Right ventricle myocardium inferior (tissue), 1 donor: Measurements from ENCODE around the gene JOSD1. TPM values are rescaled to one million over a fixed set of nuclear protein-coding genes. Genes with fewer than 3 reads are reported as not detected.

Experiments used
- ATAC-seq: fragments of 200-7000 bp; cut with Tn5 transposase; one replicate; pipeline ENCODE4 v1.9.1; 2020; ENCODE audit warnings: mild to moderate bottlenecking, moderate library complexity
- DNase-seq: peaks from one replicate; pipeline ENCODE4 v3.0.0; 2021; ENCODE audit errors: missing footprints
- intact Hi-C: fragments of 100-400 bp; cut with DNase I; formaldehyde crosslinking; loops from one replicate; pipeline ENCODE4 v1.11.0; 2022
- total RNA-seq: library from RNA; stranded (reverse); fragmentation: NEBNext Ultra II Directional; extraction: Animal tissue kit (Norgen Biotek cat#: 25700); gene quantifications from one replicate; pipeline ENCODE4 v1.2.1, GENCODE V29; 2021
- donor health status: DM: no; HTN: yes; CAD: no; lungs with severe emphysema.

The JOSD1 gene
- total RNA-seq, 1 donor from 2014 or later, result 17.5 TPM

- DNase-seq (no peak), ATAC-seq (no peak)
- intact Hi-C loops, result no loop called here
Measured at GRCh38 chr22:38699143-38699542, 1.6 kb downstream of the JOSD1 start.

DNA sequence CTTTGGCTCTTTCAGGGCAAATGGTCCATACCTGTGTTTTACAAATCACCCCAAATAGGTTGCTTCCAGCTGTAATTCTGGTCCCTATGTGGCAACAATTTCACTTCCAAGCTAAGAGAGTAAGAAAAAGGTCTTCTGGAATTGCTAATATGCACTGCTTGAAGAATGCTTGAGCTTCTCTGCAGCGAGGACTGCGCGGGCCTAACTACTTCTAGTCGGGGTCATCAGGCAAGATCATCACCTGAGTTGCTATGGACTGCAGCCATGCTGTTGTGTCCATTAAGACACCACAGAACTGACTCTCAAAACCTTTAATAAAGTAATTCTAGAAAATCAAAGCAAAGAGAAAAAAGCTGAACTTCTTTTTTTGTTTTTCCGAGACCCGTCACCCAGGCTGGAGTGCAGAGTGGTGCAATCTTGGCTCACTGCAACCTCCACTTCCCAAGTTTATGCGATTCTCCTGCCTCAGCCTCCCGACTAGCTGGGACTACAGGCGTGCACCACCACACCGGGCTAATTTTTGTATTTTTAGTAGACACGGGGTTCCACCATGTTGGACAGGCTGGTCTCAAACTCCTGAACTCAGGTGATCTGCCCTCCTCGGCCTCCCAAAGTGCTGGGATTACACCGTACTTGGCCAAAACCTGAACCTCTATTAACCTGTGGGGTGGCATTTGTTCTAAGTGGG, 2.2 kb downstream of the JOSD1 start:
- DNase-seq, result no peak
- intact Hi-C loops, result no loop called here
- ATAC-seq, result no peak

- intact Hi-C loops, result no loop called here
- no peak for DNase-seq
- ATAC-seq, result no peak
Measured at GRCh38 chr22:38697425-38698089, 3.2 kb downstream of the JOSD1 start.

GRCh38 chr22:38696606-38697424, 3.9 kb downstream of the JOSD1 start:
- ATAC-seq (no peak), DNase-seq (no peak)
- intact Hi-C loops, result no loop called here

DNA sequence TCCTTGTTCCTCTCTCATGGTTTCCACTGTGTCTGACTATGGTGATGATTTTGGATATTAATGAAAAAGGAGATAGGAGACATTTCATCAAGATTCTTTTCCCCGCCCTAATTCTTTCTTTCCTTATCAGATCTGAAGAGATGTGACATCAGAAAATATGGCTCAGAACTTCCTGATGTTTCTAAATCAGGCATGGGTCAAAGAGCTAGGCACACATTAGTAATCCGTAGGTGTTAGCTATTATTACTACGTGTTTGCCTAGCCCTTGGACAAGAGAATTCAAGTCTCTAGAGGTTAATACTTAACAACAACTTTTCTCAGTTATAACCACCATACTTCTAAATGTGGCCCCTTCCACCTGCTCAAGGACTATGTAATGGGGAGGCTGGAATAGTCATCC, 5.8 kb downstream of the JOSD1 start:
- no peak for DNase-seq
- intact Hi-C loops, result no loop called here
- no peak for ATAC-seq

- intact Hi-C loops, result no loop called here
- no peak for ATAC-seq
- no peak for DNase-seq
Measured at GRCh38 chr22:38694049-38694448, 6.7 kb downstream of the JOSD1 start.

GRCh38 chr22:38689651-38690050, 11.1 kb downstream of the JOSD1 start:
- DNase-seq (no peak), ATAC-seq (no peak)
- intact Hi-C loops, result no loop called here

DNA sequence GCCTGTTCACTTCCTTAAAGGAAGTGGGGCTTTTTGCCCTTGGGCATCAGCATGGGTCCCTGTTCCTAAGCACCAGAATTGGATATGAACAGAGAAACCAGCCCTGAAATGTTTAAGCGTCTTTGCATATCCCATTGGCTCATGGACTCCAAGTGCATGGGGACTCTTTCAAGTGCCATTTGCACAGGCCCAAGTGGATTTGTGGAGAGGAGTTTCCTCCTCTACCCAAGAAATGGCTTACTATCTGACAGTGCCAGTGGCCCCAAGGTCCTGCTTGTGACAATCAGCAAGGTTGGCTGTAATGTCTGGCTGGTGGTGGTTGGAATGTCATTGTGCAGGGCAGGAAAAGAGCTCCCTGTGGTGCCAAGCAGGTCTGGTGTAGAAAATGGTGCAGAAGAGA, 15.0 kb downstream of the JOSD1 start:
- intact Hi-C loops, result no loop called here
- DNase-seq (no peak), ATAC-seq (no peak)

DNA sequence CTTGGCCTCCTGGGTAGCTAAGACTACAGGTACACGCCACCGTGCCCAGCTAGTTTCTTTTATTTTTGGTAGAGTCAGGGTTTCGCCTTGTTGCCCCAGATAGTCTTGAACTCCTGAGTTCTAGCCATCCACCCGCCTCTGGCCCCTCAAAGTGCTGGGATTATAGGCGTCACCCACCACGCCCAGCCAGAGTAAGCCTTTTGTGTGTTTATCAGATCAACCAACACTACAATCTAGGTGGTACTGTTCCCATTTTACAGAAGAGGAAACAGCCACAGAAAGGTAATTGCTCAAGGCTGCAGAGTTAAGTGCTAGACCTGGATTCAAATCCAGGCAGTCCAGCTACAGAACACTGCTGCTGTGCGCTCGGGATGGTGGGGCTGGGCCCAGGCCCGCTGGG, 15.8 kb downstream of the JOSD1 start:
- no peak for ATAC-seq
- intact Hi-C loops, result no loop called here
- DNase-seq, result no peak

DNA sequence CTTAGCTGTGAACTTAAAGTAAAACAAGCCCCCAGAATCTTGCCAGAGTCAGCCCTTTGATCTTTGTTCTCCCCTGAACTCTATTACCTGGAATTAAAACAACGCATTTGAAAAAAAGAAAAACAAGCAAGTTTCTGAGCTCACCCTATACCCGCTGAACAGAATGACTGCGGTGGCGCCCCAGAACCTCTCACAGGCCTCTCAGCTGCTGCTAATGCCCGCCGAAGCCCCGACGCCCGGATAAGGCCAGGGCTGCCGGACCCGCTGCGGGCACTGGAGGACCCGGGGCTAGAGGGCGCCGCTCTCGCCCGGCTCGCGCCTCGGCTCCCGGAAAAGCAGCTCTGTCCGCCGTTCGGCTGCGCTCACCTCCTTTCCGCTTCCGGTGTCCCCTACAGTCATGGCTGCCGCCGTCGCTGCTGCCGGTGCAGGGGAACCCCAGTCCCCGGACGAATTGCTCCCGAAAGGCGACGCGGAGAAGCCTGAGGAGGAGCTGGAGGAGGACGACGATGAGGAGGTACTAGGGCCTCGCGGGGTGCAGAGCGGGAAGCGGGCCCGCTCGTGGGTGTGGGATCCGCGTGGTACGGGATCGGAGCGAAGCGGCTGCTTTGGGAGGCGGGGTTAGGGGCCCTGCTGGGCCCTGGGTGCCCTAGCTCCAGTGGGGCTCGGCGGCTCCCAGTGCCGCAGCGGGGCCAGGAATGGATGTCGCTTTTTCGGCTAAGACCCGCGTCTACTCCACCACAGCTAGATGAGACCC, 19.0 kb downstream of the JOSD1 start, which contains the start of gene TOMM22:
Gene TOMM22, plus strand, starts transcription at position 376 of the 754 bp plus-strand sequence. Its CDS starts 22 bp downstream, at position 398.
- intact Hi-C loops, result no loop called here
- peak; percentile 95 for DNase-seq
- peak; percentile 99 for ATAC-seq

- no peak for DNase-seq
- no peak for ATAC-seq
- intact Hi-C loops, result no loop called here
Measured at GRCh38 chr22:38675833-38676232, 24.9 kb downstream of the JOSD1 start.

DNA sequence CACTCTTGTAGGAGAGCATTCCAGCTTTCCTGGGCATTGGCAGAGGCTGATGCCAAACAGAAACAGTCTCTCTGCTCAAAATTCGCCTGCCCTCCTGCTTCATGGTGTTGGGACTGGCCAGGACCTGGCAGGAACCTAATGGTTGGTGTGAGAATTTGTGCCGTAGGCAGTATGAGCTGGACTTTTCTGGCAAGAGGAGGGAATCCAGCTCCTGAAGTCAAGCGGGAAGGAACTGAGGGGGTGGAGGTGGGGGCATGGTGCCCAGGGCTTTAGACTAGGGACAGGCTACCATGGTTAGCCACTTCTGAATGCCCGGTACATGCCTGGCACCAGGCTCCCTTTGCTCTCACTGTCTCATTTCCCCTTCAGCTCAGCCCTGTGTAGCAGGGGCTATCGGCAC, 25.9 kb downstream of the JOSD1 start:
- intact Hi-C loops, result no loop called here
- no peak for DNase-seq
- no peak for ATAC-seq

GRCh38 chr22:38657045-38657909, 43.5 kb downstream of the JOSD1 start:
- DNase-seq, result no peak
- ATAC-seq, result no peak
- intact Hi-C loops, result no loop called here

- peak; percentile 95 for ATAC-seq
- intact Hi-C loops, result no loop called here
- peak; percentile 96 for DNase-seq
Measured at GRCh38 chr22:38656256-38657044, 44.3 kb downstream of the JOSD1 start, which contains the start of the genes CBY1 and FAM227A. CBY1 (plus strand) TSS chr22:38656638; CDS start chr22:38668055, 11,417 bp downstream. FAM227A (minus strand) TSS chr22:38656392; CDS start chr22:38650168, 6,224 bp downstream.

DNA sequence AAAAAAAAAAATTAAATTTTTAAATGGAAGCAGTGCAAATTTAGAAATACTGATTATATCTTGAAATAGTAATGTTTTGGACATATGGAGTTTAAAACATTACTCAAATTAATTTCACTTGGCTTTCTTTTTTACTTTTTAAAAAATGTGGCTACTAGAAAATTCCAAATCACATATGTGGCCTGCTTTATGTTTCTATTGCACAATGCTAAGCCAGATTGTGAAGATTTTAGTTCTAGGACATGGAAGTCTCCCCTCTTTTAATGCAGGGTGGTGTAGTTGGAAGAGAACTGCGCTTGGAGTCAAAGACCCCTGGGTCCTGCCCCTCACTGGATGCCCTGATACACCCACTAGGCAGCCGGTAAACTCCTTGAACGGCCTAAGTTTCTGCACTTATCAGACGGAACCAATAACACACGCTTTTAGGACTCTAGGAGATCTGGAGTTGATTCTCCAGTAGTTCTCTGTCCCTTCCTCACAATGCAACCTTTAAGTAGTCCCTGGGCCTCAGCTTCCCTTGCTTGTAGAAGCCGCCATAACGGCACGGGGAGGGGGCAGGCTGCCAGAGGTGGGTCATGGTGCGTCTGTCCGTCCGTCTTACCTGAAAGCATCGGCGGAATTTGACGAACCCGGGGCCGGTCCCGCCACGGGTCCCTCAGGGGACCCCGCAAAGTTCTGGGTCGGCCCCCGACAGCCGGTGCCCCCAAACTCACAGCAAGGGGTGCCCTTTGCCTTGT, 45.1 kb downstream of the JOSD1 start:
- peak; percentile 68 for DNase-seq
- intact Hi-C loops, result no loop called here
- ATAC-seq, result no peak

- intact Hi-C loops, result no loop called here
- ATAC-seq (no peak), DNase-seq (no peak)
Measured at GRCh38 chr22:38653741-38654140, 47.0 kb downstream of the JOSD1 start.

DNA sequence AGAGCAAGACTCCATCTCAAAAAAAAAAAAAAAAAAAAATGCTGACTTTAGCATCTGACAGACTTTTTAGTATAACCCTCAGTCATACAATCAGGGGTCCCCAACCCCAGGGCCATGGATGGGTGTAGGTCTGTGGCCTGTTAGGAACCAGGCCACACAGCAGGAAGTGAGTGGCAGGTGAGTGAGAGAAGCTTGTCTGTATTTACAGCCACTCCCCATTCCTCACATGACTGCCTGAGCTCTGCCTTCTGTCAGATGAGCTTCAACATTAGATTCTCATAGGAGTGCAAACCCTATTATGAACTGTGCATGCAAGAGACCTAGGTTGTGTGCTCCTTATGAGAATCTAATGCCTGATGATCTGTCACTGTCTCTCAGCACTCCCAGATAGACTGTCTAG, 47.9 kb downstream of the JOSD1 start:
- intact Hi-C loops, result no loop called here
- no peak for ATAC-seq
- no peak for DNase-seq
